ENCODE measurements around the gene MAGEB1.

Gene MAGEB1

GRCh38 chrX:30275498-30275897 lies 28.6 kb downstream of the MAGEB1 start:
- TF ChIP-seq HDGF (IDR thresholded peaks at IDR 0.05; ENCODE audit: borderline replicate concordance) (no peak), TARDBP (IDR thresholded peaks at IDR 0.05) (no peak), L3MBTL2 (conservative IDR thresholded peaks at IDR 0.05) (no peak), NFRKB (IDR thresholded peaks at IDR 0.05) (no peak), FOXA1 (IDR thresholded peaks at IDR 0.05) (no peak), ARNT (IDR thresholded peaks at IDR 0.05) (no peak), FOXM1 (IDR thresholded peaks at IDR 0.05; ENCODE audit: borderline replicate concordance) (no peak), LEF1 (IDR thresholded peaks at IDR 0.05; ENCODE audit: borderline replicate concordance) (no peak), BHLHE40 (IDR thresholded peaks at IDR 0.05; ENCODE audit: borderline replicate concordance) (no peak), PKNOX1 (IDR thresholded peaks at IDR 0.05) (no peak), ELF4 (IDR thresholded peaks at IDR 0.05) (no peak), SP1 (IDR thresholded peaks at IDR 0.05) (no peak)
- POLR2A ChIA-PET, result no interaction called here
- no peak for DNase-seq (ENCODE audit: extremely low spot score)
- CTCF ChIA-PET, result no interaction called here

- ChIA-PET CTCF (no interaction called here), POLR2A (no interaction called here)
- TF ChIP-seq FOXM1 (IDR thresholded peaks at IDR 0.05; ENCODE audit: borderline replicate concordance) (no peak), FOXA1 (IDR thresholded peaks at IDR 0.05) (no peak), CTBP1 (IDR thresholded peaks at IDR 0.05; ENCODE audit: borderline replicate concordance) (no peak), PKNOX1 (IDR thresholded peaks at IDR 0.05) (no peak), TARDBP (IDR thresholded peaks at IDR 0.05) (no peak), HDGF (IDR thresholded peaks at IDR 0.05; ENCODE audit: borderline replicate concordance) (no peak), LEF1 (IDR thresholded peaks at IDR 0.05; ENCODE audit: borderline replicate concordance) (no peak), L3MBTL2 (conservative IDR thresholded peaks at IDR 0.05) (no peak), FOXK2 (IDR thresholded peaks at IDR 0.05) (no peak), ARNT (IDR thresholded peaks at IDR 0.05) (no peak), SP1 (IDR thresholded peaks at IDR 0.05) (no peak), ZNF384 (IDR thresholded peaks at IDR 0.05) (no peak), NFRKB (IDR thresholded peaks at IDR 0.05) (no peak)
- DNase-seq (ENCODE audit: extremely low spot score), result no peak
These were observed 31.4 kb downstream of the MAGEB1 start for GRCh38 chrX:30278365-30278764.

- ChIA-PET CTCF (no interaction called here), POLR2A (no interaction called here)
- TF ChIP-seq FOXM1 (IDR thresholded peaks at IDR 0.05; ENCODE audit: borderline replicate concordance) (no peak), NFRKB (IDR thresholded peaks at IDR 0.05) (no peak)
- DNase-seq (ENCODE audit: extremely low spot score), result no peak
These were observed 33.5 kb downstream of the MAGEB1 start for GRCh38 chrX:30280428-30280827.

GRCh38 chrX:30282527-30282926 lies 35.6 kb downstream of the MAGEB1 start:
- TF ChIP-seq ZNF384 (IDR thresholded peaks at IDR 0.05) (no peak), TARDBP (IDR thresholded peaks at IDR 0.05) (no peak), ELF4 (IDR thresholded peaks at IDR 0.05) (no peak), PKNOX1 (IDR thresholded peaks at IDR 0.05) (no peak), NFRKB (IDR thresholded peaks at IDR 0.05) (no peak), SUZ12 (IDR thresholded peaks at IDR 0.05) (no peak), SP1 (IDR thresholded peaks at IDR 0.05) (no peak), FOXA1 (IDR thresholded peaks at IDR 0.05) (no peak), L3MBTL2 (conservative IDR thresholded peaks at IDR 0.05) (no peak), LEF1 (IDR thresholded peaks at IDR 0.05; ENCODE audit: borderline replicate concordance) (no peak), CTBP1 (IDR thresholded peaks at IDR 0.05; ENCODE audit: borderline replicate concordance) (no peak), HDGF (IDR thresholded peaks at IDR 0.05; ENCODE audit: borderline replicate concordance) (no peak), ARNT (IDR thresholded peaks at IDR 0.05) (no peak)
- ChIA-PET CTCF (no interaction called here), POLR2A (no interaction called here)
- DNase-seq (ENCODE audit: extremely low spot score), result no peak

GRCh38 chrX:30283456-30284200 lies 36.7 kb downstream of the MAGEB1 start:
- CTCF ChIA-PET, result no interaction called here
- POLR2A ChIA-PET, result no interaction called here
- no peak for DNase-seq (ENCODE audit: extremely low spot score)
- no peak for TF ChIP-seq FOXM1 (IDR thresholded peaks at IDR 0.05; ENCODE audit: borderline replicate concordance)
- no peak for TF ChIP-seq TARDBP (IDR thresholded peaks at IDR 0.05)
- TF ChIP-seq ELF4 (IDR thresholded peaks at IDR 0.05), result no peak
- TF ChIP-seq CTBP1 (IDR thresholded peaks at IDR 0.05; ENCODE audit: borderline replicate concordance), result no peak
- no peak for TF ChIP-seq FOXK2 (IDR thresholded peaks at IDR 0.05)
- TF ChIP-seq LEF1 (IDR thresholded peaks at IDR 0.05; ENCODE audit: borderline replicate concordance), result no peak
- no peak for TF ChIP-seq L3MBTL2 (conservative IDR thresholded peaks at IDR 0.05)
- no peak for TF ChIP-seq ZNF384 (IDR thresholded peaks at IDR 0.05)
- no peak for TF ChIP-seq HDGF (IDR thresholded peaks at IDR 0.05; ENCODE audit: borderline replicate concordance)
- TF ChIP-seq SUZ12 (IDR thresholded peaks at IDR 0.05), result no peak
- TF ChIP-seq PKNOX1 (IDR thresholded peaks at IDR 0.05), result no peak
- no peak for TF ChIP-seq ARNT (IDR thresholded peaks at IDR 0.05)
- TF ChIP-seq FOXA1 (IDR thresholded peaks at IDR 0.05), result no peak
- TF ChIP-seq BHLHE40 (IDR thresholded peaks at IDR 0.05; ENCODE audit: borderline replicate concordance), result no peak
- TF ChIP-seq NFRKB (IDR thresholded peaks at IDR 0.05), result no peak
- TF ChIP-seq SP1 (IDR thresholded peaks at IDR 0.05), result no peak

All from HEK293T (cell line).